Left lobe of liver (tissue), 1 donor: ENCODE results near the gene USP9Y. TPM values are rescaled to one million over a fixed set of nuclear protein-coding genes. Genes with fewer than 3 reads are reported as not detected.

Experiments used
- total RNA-seq: library from RNA; stranded (reverse); gene quantifications from one replicate; pipeline ENCODE4 v1.2.1, GENCODE V29; 2021
- donor health status: DM: no; HTN: yes; CAD: no.

Gene USP9Y
- total RNA-seq, 1 donor from 2014 or later, result 4.0 TPM

Other genes starting within 250 kb of the USP9Y start
- 21.5 TPM for gene DDX3Y, start 203.6 kb downstream of the USP9Y start, total RNA-seq